GM19468 (cell line): ENCODE results near the gene HSPA9.
A peak's percentile ranks its signal among the peaks of the same experiment; 100 is the strongest.

Source experiments
- ATAC-seq: cut with Tn5 transposase; IDR thresholded peaks from one replicate; pipeline ENCODE4 v1.9.1; 2021; ENCODE audit warnings: mild to moderate bottlenecking, moderate library complexity, moderate number of reproducible peaks; ENCODE audit not compliant: unreplicated experiment; ENCODE audit errors: extremely low read depth

Gene HSPA9

DNA sequence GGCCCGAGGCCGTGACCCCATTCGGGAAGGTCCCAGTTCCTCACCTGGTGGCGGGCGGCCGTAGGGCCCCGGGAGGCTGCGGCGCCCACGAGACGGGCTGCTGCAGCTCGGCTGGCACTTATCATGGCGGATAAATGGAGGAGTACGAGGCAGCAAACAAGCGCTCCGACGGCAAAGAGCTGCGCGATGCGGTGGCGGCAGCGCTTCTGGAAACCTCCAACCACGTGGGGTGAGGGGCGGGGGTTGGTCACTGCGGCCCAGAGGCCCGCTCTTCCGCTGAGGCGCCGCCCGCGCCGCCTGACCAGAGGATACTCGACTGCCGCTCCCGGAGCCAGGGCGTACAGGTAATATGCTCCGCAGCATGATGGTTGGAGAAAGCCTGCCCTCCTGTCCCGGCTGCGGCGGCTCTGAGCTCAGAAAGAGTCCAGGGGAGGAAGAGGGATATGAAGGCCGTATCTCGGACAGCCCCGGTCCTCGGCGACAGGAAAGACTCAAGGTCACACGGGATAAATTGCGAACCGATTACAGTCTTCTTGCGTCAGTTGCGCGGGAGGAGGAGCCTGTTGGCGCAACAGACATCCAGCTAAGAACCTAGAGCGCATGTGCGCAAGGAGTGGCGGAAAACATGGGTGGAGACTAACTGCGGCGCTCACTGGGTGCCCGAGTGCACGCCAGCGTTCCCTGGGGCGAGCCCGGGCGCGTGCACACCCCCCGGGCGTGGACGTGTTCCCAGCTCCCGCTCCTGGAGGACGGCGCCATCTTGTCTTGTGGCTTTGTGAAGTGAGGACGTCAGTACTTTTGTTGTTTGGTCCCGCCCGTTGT is at the start of gene HSPA9:
HSPA9 (minus strand) TSS at position 208 of the 822 bp plus-strand sequence; CDS start at position 125, 83 bp downstream.
- ATAC-seq: peak; percentile 79

DNA sequence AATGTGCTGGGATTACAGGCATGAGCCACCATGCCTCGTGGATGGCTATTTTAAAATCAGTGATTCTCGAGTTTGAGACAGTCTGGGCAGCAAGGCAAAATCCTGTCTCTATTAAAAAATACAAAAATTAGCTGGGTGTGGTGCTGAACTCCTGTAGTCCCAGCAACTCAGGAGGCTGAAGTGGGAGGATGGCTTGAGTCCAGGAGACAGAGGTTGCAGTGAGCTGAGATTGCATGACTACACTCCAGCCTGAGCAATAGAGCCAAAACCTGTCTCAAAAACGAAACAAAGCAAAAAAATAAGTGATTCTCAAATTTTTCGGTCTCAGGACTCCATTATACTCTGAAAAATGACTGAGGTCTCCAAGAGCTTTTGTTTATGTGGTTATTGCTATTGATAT is 47.9 kb upstream of the HSPA9 start:
- no peak for ATAC-seq

DNA sequence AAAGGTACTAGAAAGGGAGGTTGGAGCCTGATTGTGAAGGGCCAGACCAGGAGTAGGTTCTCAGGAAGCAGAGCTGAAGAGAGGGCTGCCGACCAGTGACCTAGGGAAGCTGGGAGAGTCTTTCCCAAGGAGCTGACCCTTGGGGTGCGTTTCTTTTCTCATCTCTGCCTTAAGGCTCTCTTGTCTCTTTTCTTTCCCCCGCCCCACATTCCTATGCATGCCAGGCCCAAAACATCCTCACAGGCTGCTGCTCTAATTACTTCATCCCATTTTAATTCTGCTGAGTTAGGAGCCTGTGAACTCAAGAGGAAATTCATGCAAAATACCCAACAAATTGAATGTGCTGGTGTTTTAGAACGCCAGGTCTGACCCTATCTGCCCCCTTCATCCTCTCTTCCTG is 46.9 kb upstream of the HSPA9 start:
- no peak for ATAC-seq

DNA sequence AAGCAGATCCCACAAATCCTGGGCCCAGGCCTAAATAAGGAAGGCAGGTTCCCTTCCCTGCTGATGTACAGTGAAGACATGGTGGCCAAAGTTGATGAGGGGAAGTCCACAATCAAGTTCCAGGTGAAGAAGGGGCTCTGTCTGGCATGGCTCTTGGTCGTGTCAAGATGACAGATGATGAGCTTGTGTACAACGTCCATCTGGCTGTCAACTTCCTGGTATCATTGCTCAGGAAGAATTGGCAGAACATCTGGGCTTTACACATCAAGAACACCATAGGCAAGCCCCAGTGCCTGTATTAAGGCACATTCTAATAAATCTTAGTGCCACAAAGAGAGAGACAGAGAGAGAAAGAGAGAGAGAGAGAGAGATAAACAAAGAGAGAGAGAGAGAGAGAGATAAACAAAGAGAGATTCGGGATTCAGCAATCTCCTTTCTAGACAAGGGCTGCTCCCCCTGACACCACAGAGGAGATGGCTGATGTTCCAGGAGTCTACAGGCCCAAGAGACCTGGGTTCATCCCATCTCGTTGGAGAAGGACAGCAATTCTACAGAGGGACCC is 45.5 kb upstream of the HSPA9 start:
- ATAC-seq: no peak

DNA sequence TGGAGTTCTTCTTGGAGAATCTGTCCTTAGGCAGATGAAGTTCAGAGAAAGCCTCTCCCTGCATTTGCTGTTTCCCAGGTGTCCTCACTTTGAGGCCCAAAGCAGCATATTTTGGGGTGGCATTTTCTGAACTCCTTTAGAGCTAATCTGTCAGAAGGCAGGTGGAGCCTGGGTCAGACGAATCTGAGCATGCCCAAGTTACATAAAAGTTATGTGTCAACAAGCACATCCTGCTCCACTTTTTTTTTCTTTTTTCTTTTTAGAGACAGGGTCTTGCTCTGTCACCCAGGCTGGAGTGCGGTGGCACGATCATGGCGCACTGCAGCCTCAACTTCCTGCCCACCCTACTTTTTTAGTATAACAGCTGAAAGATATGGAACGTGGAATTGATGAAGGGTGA is 41.3 kb upstream of the HSPA9 start:
- no peak for ATAC-seq

DNA sequence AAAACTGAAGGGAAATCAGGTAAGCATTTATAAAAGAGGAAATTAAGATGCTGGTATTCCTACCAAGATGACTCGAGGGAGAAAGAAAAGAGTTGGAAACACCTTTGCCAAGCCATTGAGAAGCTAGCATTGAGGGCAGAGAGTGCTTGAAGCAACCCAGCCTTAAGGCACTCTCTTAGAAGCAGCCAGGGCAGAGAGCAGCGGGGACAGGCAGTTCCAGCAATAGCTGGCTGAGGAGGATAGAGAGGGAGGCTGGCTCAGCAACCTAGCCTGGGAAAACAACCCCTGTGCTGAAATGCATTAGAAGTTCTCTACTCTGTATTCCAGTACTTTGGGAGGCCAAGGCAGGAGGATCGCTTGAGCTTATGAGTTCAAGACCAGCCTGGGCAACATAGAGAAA is 40.3 kb upstream of the HSPA9 start:
- no peak for ATAC-seq

DNA sequence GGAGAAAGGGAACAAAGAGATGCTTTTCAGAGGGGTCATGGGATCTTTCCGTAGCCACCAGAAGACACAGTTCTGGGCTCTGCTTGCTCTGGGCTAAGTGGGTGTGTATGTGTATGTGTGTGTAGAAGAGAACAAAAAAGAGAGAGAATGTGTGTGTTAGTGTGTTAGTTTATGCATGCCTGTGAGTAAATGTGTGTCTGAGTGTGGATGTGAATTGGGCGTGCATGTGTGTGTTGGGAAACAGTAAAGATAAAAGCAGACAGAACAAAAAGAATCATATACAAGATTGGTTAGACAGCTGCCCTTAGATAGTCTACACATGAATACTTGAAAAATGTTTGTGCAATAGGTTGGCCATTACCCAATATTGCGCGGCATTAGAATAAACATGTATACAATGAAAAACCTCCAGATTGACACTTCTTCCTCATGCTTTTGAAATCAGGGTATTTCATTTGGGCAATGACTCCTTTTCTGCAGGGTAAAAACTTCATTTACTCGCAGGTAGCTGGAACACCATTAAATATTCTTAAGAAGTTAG is 36.5 kb upstream of the HSPA9 start:
- no peak for ATAC-seq

DNA sequence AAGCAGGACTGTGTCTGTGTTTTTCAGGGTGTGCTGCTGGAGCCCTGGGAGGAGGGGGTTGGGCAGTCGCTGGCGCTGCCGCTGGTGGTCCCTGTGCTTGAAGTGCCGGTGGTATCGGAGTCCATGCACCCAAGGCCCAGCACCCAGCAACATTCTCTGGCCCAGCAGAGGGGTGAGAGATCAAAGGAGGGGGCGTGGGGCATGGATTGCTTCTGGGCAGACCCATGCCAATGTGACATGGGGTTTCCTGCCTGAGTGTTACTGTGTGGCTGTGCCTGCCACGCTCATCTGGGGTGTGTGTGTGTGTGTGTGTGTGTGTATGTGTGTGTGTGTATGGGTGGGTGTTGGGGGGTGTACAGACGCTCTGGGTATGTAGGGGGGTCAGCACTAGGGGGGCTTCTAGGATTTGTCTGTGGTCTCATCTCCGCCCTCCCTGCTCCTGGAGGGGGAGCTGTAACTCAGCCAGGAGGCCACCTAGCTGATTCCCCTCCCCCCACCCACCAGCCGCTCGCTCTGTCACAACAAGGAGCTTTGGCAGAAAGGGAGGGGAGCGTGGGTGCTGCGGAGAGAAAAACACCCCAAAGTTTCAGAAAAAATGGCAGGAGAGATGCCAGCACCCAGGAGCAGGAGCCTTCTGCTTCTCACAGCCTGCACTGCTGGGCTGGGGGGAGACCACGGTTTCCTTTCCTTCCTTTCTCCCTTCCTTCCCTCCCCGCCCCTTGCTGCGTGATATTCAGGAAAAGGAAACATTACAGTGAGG is 35.9 kb upstream of the HSPA9 start:
- no peak for ATAC-seq

DNA sequence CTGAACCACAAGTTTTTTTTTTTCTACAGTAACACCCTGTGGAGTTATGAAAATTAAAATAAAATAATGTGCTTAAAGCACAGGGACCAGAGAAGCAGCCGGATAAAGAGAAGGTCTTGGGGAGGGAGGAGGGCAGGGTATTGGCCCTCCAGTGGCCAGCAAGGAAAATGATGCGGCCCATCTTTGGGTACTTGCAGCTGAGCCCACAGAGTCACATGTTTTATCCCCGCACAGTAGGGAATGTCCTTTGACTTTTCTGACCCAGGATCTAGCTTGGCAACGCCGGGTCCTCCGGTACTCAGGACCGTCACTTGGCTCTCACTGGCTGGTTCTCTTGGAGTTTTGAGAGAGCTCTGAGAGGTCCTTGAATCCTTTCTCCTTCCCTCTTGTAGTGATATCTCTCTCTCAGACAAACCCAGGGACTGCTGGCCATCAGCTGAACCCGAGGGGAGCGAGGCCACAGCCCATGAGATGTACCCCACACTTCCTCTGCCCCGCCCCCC is 35.3 kb upstream of the HSPA9 start:
- ATAC-seq: no peak

DNA sequence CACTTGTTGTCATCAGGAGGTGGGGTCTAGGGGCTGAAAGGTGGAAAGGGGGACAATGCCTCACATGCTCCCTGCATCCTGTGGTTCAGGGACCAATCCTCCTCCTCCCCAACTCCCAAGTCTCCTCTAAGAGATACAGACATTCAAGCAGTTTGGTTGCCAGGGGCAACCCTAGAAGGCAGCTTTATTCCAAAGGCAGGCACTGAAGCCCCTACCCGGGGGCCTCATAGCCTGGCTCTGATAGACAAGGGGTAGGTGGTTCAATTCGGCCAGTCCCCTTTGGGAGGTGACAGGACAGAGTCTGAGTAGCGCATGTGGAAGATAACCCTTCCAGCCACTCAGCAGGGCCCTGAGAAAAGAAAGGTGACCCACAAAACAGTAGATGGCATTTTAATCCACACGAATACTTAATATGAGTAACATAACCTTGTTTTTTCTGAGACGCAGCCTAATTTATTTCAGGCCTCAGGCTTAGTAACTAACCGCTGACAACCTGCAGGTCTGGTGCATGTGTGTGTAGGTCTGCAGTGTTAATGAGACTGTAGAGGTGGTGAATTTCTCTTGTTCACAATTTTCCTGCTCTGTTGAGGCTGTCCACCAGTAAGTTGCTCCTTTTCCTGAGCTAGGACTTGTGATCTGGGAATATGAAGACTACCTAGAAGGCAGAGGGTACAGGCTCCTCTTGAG is 31.3 kb upstream of the HSPA9 start:
- no peak for ATAC-seq

DNA sequence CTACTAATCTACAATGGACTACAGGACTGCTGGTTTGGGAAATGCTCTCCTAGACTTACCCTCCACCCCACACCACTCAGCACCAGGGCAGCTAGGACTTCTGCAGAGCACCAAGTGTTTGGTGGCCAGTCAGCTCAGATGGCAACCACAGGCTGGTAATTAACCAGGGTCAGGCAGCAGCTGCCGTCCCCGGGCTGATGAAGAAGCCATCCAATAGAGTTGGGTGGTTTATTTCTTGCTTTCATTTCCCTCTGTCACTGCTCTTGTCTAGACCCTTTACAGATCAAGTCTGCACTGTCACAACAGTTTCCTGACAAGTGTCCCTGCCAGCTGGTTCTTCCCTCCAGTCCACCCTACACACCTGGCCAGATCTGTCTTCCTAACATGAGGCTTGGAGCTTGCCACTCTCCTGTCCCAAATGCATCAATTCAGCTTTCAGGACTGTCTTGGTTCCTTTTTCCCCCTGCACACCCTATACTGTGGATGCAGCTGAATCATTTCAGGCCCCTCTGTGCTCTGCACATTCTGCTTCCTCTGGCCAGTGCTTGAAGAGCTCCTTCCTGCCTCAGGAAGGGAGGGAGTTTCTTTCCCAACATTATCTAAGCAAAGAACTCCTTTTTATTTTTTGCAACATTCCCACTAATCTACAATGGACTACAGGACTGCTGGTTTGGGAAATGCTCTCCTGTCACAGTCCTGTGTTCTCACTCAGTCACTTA is 30.2 kb upstream of the HSPA9 start:
- ATAC-seq: peak; percentile 32

DNA sequence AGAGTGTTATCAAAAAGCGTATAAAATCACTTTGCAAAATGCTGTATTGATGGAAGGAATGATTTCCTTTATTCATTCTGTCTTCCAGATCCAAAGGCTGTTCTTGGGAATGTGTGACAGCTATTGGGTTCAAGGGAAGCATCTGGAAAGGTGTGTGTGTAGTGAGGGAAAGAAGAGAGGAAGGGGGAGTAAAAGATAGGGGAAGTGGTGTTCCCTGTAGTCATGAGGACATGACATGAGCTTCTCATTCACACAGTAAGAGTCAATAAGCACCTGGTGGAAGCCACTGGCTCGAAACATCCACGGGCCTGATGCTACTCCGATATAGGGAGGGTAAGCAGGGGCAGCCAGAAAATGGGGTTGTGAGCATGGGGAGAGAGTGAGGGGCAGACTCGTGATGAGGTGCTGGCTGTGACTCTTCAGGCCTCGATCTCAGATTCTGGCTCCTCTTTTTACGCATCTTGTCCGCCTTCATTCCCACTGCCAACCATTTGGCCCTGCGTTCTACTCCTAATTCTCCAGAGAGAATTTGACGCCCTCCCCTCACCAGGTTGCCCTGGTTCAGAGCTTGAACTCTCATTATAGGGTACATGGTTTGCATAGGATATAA is 29.1 kb upstream of the HSPA9 start:
- no peak for ATAC-seq

DNA sequence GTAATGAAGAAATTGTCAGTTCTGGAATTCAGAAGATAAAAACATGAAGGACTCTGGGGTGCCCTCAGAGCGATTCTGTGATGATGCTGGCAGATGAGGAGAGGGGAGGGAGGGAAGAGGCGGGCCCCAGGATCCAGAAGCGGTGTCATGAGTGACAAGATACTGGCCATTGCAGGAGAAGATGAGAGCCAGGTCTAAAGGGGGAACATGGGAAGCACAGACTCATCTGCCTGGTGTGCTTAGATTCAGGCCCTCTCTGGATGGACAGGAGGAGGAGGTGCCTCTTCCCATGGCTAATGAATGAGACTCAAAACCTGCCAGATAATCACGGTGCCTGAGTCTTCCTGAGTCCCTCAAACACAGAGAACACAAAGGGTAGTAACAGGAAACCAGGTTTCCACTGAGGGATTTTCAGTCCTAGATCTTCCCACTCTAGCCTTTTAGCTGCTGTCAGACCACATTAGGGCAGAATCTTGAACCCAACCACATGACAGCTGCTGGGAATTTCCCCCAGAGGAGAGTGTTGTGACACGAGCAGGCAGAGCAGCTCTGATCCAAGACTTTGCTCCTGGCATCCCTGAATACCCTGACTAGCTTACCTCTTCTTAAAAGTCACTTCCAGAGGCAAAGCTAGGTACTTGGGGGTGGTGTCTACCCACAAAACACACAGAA is 28.2 kb upstream of the HSPA9 start:
- ATAC-seq: no peak

DNA sequence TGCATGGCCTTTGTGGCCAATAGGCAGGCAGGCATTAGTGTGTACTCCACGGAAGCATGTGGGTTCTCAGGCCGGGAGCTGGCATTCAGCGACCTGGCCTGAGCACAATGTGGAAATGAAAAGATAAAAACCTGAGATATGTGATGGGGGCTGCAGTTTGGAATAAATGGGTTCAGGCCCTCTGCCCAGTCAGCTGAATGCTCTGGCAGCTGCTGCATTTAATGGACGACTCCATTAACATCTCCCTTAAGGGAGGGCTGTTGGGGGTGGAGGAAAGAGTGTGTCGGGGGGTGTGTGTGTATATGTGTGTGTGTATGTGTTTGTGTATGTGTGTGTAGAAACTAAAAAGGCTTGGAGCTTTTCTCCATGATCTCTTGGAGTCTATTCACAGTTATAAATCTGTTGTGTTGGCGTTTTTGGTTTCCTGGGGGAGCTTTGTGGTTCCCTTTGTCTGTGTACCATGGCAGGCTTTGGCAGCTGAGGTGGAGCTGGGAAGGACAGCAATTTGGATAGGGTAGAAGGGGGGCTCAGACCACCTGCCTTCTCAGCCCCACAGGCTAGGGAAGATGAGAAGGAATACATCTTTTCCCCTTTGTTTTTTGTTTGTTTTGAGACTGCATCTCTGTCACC is 27.3 kb upstream of the HSPA9 start:
- ATAC-seq: no peak

DNA sequence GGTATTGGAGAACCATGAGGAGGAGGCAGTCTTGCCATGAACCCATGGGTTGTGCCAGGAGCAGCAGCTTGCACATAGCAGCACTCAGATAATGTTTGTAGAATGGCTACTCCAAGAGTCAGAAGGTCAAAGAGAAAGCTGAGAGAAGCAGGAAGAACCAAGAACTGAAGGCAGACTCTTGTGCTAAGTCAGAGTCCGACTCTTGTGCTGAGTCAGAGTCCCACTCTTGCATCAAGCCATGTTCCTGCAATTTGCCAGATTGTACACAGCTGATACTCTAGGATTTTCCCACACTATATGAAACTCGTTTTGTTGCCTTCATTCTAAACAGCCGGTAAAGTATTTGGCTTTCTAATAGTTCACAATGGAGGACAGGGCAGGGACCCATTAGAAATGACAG is 26.2 kb upstream of the HSPA9 start:
- no peak for ATAC-seq

DNA sequence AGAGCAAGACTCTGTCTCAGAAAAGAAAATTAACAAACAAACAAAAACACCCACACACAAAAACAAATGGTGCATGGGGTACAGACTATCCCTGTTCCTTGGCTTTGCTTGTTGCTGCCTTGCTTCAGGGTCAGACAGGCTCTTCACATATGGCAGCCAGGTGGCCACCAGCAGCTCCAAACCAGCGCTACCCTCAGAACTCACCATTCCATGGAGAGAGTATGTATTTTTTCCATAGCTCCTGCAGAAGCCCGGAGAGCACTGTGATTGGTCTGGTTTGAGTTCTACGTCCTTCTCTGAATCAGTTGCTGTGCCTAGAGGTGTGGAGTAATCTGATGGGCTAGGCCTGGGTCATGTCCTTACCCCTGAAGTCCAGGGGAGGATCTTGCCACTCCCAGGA is 25.2 kb upstream of the HSPA9 start:
- ATAC-seq: no peak

DNA sequence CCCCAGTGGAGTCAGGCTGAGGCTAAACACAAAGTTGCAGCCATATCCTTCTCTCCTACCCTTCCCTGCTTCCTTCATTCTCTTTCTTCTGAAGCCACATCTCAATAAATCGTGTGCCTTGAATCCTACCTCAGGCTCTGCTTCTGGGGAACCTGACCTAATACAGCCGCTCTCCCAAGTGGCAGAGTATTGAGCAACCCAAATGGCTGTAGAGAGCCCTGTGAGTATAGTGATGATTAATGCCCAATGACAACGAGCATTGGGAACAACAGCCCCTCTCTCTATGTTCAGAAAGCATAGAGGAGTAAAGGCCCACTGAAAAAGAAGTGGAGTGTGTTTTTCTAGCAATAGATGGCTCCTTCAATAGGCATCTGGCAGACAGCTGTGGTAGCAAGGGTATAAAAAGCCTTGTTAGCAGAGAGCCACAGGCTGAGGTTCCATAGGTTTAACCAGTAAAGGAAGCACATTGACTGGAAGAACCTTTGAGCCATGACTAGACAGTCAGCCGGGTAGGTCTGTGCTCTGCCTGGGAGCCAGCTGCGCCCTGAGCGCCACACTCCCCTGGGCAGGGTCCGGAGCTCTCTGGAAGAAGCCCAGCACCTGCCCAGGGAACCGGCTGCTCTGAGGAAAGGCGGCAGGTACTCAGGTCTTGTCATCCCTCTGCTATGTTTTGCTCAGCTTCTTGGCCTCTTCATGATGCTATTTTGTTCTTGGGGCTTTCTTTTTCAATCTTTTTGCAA is 22.6 kb upstream of the HSPA9 start:
- no peak for ATAC-seq
